Vagina (tissue), 2 donors: ENCODE results near the gene IRAK1. TPM values are rescaled to one million over a fixed set of nuclear protein-coding genes. Genes with fewer than 3 reads are reported as not detected.

ENCODE experiments used
- DNase-seq, 2 donors: peaks; one replicate each; pipeline ENCODE4 v3.0.0-alpha.2; 2017; ENCODE audit errors: extremely low spot score in 2 of 2
- H3K27ac ChIP-seq: fragments of 200-600 bp; sonication (generic); one replicate; pipeline ENCODE4 v1.5.1; 2019
- H3K27me3 ChIP-seq: fragments of 200-600 bp; sonication (generic); one replicate; pipeline ENCODE4 v1.5.1; 2019
- H3K36me3 ChIP-seq, 2 donors: fragments of 200-600 bp; sonication (generic); one replicate each; pipeline ENCODE4 v1.5.1; 2017 to 2019
- H3K4me1 ChIP-seq: fragments of 200-600 bp; sonication (generic); one replicate; pipeline ENCODE4 v1.5.1; 2019
- H3K4me3 ChIP-seq, 2 donors: fragments of 200-600 bp; sonication (generic); 1 replicate in 1 of 2; 2 replicates in 1 of 2; pipeline ENCODE4 v1.5.1; 2016 to 2019
- H3K9me3 ChIP-seq: fragments of 200-600 bp; sonication (generic); one replicate; pipeline ENCODE4 v1.5.1; 2019
- POLR2A ChIP-seq, 2 donors: fragments of 450-650 bp; IDR thresholded peaks; one replicate each; pipeline ENCODE4 v1.6.1; 2017; ENCODE audit warnings: antibody characterized with exemption in 2 of 2, mild to moderate bottlenecking in 2 of 2, moderate library complexity in 2 of 2
- POLR2AphosphoS5 ChIP-seq, 2 donors: sonication (generic); formaldehyde crosslinking; IDR thresholded peaks; one replicate each; pipeline ENCODE4 v1.9.0; 2017; ENCODE audit warnings: antibody characterized with exemption in 2 of 2, mild to moderate bottlenecking in 2 of 2, low read depth in 1 of 2; ENCODE audit not compliant: insufficient read depth in 1 of 2
- intact Hi-C: fragments of 100-400 bp; cut with DNase I; formaldehyde crosslinking; loops from one replicate; pipeline ENCODE4 v1.15.1; 2023
- total RNA-seq: library from RNA; depleted of rRNA; stranded (reverse); fragments of >200 nt; gene quantifications from one replicate; pipeline ENCODE4 v1.2.3, GENCODE V29; 2016
- TF ChIP-seq, protein P1 (sequence below), 3 experiments: fragments of 450-650 bp in 2 of 3; fragments of 200-600 bp in 1 of 3; sonication (generic) in 1 of 3; IDR thresholded peaks; one replicate each; pipeline ENCODE4 v1.5.1; 2017 to 2019; ENCODE audit warnings: antibody characterized with exemption in 3 of 3, mild to moderate bottlenecking in 2 of 3, moderate library complexity in 2 of 3

IRAK1 gene
- total RNA-seq, 1 donor from 2014 or later, result 46.7 TPM

DNA sequence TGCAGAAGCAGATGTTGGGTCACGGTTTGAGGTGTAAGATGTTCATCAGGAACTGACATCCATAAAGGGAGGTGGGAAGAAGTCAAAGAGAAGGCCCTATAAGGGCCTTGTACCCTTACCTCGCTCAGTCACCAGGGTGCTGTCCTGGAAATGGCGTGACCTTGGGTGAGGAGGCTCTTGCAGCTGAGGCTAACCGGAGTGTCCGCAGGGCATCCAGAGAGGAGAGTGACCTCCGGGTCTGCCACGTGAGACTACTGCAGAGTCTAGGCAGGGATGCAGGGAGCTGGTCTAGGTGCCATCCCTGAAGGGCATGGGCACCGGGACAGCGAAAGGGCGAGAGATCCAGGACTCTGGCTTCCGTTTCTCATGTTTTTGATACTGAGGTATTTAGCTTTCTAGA is 28.7 kb upstream of the IRAK1 start:
- peaks cover 74% of the 10 kb centered on the region for H3K4me1 ChIP-seq
- peak overlapping the region; percentile 50 for H3K27ac ChIP-seq
- no peak for TF ChIP-seq POLR2A (IDR thresholded peaks at IDR 0.05)
- TF ChIP-seq, protein P1, sequence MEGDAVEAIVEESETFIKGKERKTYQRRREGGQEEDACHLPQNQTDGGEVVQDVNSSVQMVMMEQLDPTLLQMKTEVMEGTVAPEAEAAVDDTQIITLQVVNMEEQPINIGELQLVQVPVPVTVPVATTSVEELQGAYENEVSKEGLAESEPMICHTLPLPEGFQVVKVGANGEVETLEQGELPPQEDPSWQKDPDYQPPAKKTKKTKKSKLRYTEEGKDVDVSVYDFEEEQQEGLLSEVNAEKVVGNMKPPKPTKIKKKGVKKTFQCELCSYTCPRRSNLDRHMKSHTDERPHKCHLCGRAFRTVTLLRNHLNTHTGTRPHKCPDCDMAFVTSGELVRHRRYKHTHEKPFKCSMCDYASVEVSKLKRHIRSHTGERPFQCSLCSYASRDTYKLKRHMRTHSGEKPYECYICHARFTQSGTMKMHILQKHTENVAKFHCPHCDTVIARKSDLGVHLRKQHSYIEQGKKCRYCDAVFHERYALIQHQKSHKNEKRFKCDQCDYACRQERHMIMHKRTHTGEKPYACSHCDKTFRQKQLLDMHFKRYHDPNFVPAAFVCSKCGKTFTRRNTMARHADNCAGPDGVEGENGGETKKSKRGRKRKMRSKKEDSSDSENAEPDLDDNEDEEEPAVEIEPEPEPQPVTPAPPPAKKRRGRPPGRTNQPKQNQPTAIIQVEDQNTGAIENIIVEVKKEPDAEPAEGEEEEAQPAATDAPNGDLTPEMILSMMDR (IDR thresholded peaks at IDR 0.05), result no peak
- no peak for TF ChIP-seq POLR2AphosphoS5 (IDR thresholded peaks at IDR 0.05; ENCODE audit: insufficient read depth in 1 of 2, low read depth in 1 of 2)
- no peaks in the 10 kb centered on the region for H3K36me3 ChIP-seq
- H3K9me3 ChIP-seq, result no peaks in the 10 kb centered on the region
- no peak for DNase-seq
- no peak overlapping the region for H3K4me3 ChIP-seq
- intact Hi-C loops, result no loop called here
- no peaks in the 10 kb centered on the region for H3K27me3 ChIP-seq

- H3K36me3 ChIP-seq, result no peaks in the 10 kb centered on the region
- H3K4me3 ChIP-seq, result no peak overlapping the region
- no peaks in the 10 kb centered on the region for H3K9me3 ChIP-seq
- no peak for DNase-seq
- H3K4me1 ChIP-seq, result peaks cover 84% of the 10 kb centered on the region
- intact Hi-C loops, result no loop called here
- H3K27me3 ChIP-seq, result no peaks in the 10 kb centered on the region
- peak overlapping the region; percentile 58 for H3K27ac ChIP-seq
- TF ChIP-seq, protein P1 (IDR thresholded peaks at IDR 0.05), result no peak
- no peak for TF ChIP-seq POLR2A (IDR thresholded peaks at IDR 0.05)
- TF ChIP-seq POLR2AphosphoS5 (IDR thresholded peaks at IDR 0.05; ENCODE audit: insufficient read depth in 1 of 2, low read depth in 1 of 2), result no peak
These were observed 27.4 kb upstream of the IRAK1 start for GRCh38 chrX:154046940-154047610.

DNA sequence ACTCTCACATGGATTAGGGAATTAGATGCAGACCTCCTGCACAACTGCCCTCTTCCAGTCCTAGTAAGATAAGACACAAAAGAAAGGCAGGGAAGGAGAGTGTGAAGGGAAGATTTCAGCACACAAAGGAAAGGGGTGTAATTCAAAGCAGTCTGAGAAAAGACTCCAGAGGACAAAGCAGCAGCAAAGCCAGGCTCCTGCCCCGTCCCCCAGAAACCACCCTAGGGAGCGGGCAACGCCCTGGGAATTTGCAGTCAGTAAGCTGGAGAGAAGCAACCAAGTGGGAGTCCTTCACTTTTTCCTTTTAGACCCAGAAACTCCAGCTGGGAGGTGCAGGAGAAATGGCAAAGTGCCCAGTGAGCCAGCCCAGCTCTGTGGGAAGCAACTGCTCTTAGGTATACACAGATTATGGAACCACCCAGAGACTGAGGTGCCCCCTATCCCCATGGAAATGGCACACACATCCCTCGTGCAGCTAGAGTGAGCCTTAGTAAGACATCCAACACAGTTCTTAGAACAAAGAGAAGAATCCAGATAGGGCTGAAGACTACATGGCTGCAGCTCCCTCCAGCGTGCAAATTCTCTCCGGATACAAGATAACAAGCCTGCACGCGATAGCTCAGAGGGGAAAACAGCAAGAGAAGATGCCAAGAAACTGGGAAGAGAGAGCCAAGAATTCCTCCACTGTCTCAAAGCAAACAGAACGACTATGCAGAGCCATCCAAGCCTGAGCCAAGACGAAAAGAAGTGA is 26.5 kb upstream of the IRAK1 start:
- no peak overlapping the region for H3K4me3 ChIP-seq
- H3K27ac ChIP-seq, result peak overlapping the region; percentile 58
- H3K9me3 ChIP-seq, result no peaks in the 10 kb centered on the region
- H3K36me3 ChIP-seq, result no peaks in the 10 kb centered on the region
- peaks cover 85% of the 10 kb centered on the region for H3K4me1 ChIP-seq
- no peak for DNase-seq
- TF ChIP-seq, protein P1 (IDR thresholded peaks at IDR 0.05), result no peak
- TF ChIP-seq POLR2AphosphoS5 (IDR thresholded peaks at IDR 0.05; ENCODE audit: insufficient read depth in 1 of 2, low read depth in 1 of 2) (no peak), POLR2A (IDR thresholded peaks at IDR 0.05) (no peak)
- intact Hi-C loops, result no loop called here
- no peaks in the 10 kb centered on the region for H3K27me3 ChIP-seq

DNA sequence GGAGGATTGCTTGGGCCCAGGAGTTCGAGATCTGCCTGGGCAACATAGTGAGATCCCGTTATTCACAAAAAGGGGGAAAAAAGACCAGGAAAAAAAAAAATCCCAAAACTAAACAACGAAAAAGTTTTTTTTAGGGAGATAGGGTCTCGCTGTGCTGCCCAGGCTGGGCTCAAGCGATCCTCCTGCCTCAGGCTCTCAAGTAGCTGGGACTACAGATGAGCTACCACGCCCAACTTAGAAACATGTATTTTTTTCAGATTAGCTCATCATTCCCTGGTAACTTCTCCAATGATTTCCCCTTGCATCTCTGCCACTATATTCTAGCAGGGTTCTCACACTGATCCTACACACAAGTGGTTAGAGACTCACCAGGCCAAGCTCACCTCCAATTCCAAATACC is 24.4 kb upstream of the IRAK1 start:
- no peak overlapping the region for H3K4me3 ChIP-seq
- no peak for TF ChIP-seq POLR2A (IDR thresholded peaks at IDR 0.05)
- TF ChIP-seq, protein P1 (IDR thresholded peaks at IDR 0.05), result no peak
- no peak for TF ChIP-seq POLR2AphosphoS5 (IDR thresholded peaks at IDR 0.05; ENCODE audit: insufficient read depth in 1 of 2, low read depth in 1 of 2)
- H3K36me3 ChIP-seq, result no peaks in the 10 kb centered on the region
- no peak for DNase-seq
- no peaks in the 10 kb centered on the region for H3K9me3 ChIP-seq
- H3K4me1 ChIP-seq, result peaks cover 84% of the 10 kb centered on the region
- peak overlapping the region; percentile 58 for H3K27ac ChIP-seq
- no peaks in the 10 kb centered on the region for H3K27me3 ChIP-seq
- intact Hi-C loops, result no loop called here
